Gastroesophageal sphincter (tissue), 4 donors: ENCODE measurements around the gene AP5M1. TPM values are rescaled to one million over a fixed set of nuclear protein-coding genes. Genes with fewer than 3 reads are reported as not detected.

Source experiments
- ATAC-seq: fragments of 150-250 bp; one replicate; pipeline ENCODE4 v1.9.1; 2016; ENCODE audit warnings: mild to moderate bottlenecking, moderate library complexity
- H3K27ac ChIP-seq, 4 donors: fragments of 200-600 bp; sonication (generic) in 3 of 4; 1 replicate in 3 of 4; 2 replicates in 1 of 4; pipeline ENCODE4 v1.5.1; 2016 to 2019
- H3K27me3 ChIP-seq: fragments of 200-600 bp; sonication (generic); one replicate; pipeline ENCODE4 v1.5.1; 2019
- H3K36me3 ChIP-seq, 2 donors: fragments of 200-600 bp; sonication (generic); one replicate each; pipeline ENCODE4 v1.5.1; 2019; ENCODE audit warnings: control low read depth in 1 of 2
- H3K4me1 ChIP-seq, 3 donors: fragments of 200-600 bp; sonication (generic); 1 replicate in 2 of 3; 2 replicates in 1 of 3; pipeline ENCODE4 v1.5.1; 2016 to 2019; ENCODE audit warnings: control low read depth in 2 of 3
- H3K4me3 ChIP-seq, 2 donors: fragments of 200-600 bp; sonication (generic); one replicate each; pipeline ENCODE4 v1.5.1; 2019; ENCODE audit warnings: mild to moderate bottlenecking in 1 of 2, moderate library complexity in 1 of 2
- H3K9me3 ChIP-seq, 3 donors: fragments of 200-600 bp; sonication (generic); one replicate each; pipeline ENCODE4 v1.5.1; 2017 to 2019; ENCODE audit warnings: control low read depth in 2 of 3
- CTCF ChIP-seq, 4 experiments: fragments of 200-600 bp in 2 of 4; fragments of 450-650 bp in 2 of 4; sonication (generic) in 1 of 4; IDR thresholded peaks; one replicate each; pipeline ENCODE4 v1.5.1; 2017 to 2019; ENCODE audit warnings: antibody characterized with exemption in 4 of 4, mild to moderate bottlenecking in 2 of 4, moderate library complexity in 2 of 4
- EP300 ChIP-seq: sonication (generic); formaldehyde crosslinking; IDR thresholded peaks from one replicate; pipeline ENCODE4 v1.6.1; 2017; ENCODE audit warnings: antibody characterized with exemption, mild to moderate bottlenecking
- POLR2A ChIP-seq, 2 donors: fragments of 450-650 bp; IDR thresholded peaks; one replicate each; pipeline ENCODE4 v1.6.1; 2017; ENCODE audit warnings: antibody characterized with exemption in 2 of 2, mild to moderate bottlenecking in 2 of 2, moderate library complexity in 1 of 2
- POLR2AphosphoS5 ChIP-seq: sonication (generic); formaldehyde crosslinking; IDR thresholded peaks from one replicate; pipeline ENCODE4 v1.6.1; 2017; ENCODE audit warnings: antibody characterized with exemption
- WGBS, 2 donors: methylation state at CpG; one replicate each; pipeline ENCODE4 v1.1.5; 2018; ENCODE audit warnings: low coverage in 1 of 2; 5-methylcytosine and 5-hydroxymethylcytosine counted together
- total RNA-seq, 4 donors: library from RNA; depleted of rRNA; stranded (reverse); fragments of >200 nt; gene quantifications; one replicate each; pipeline ENCODE4 v1.1.0, GENCODE V29; 2016

AP5M1 gene
- total RNA-seq, 4 donors from 2014 or later, result 23.2 to 37.8 (median 30.5) TPM

GRCh38 chr14:57275023-57275664 lies 6.4 kb downstream of the AP5M1 start:
- ATAC-seq, result no peak
- Histone ChIP-seq H3K27ac (no peak overlapping the region), H3K4me1 (peaks cover 3 to 26% (median 13%) of the 10 kb centered on the region in 3 donors), H3K4me3 (no peak overlapping the region), H3K36me3 (peaks cover 0 to 48% of the 10 kb centered on the region in 2 donors), H3K27me3 (no peaks in the 10 kb centered on the region), H3K9me3 (no peaks in the 10 kb centered on the region)
- 93 to 100% methylated on average over 2 of the region's 2 CpGs for WGBS, 2 donors
- TF ChIP-seq POLR2AphosphoS5, result no peak

- ATAC-seq, result no peak
- no peak for TF ChIP-seq EP300
- no peak for TF ChIP-seq POLR2AphosphoS5
- TF ChIP-seq CTCF (IDR thresholded peaks at IDR 0.05), result no peak
- no peak for TF ChIP-seq POLR2A (IDR thresholded peaks at IDR 0.05)
- no peak overlapping the region for H3K4me3 ChIP-seq
- peaks cover 0 to 66% of the 10 kb centered on the region in 2 donors for H3K36me3 ChIP-seq
- H3K4me1 ChIP-seq, result peaks cover 0 to 7% (median 0%) of the 10 kb centered on the region in 3 donors
- no peaks in the 10 kb centered on the region for H3K9me3 ChIP-seq
- H3K27me3 ChIP-seq, result no peaks in the 10 kb centered on the region
- WGBS, 2 donors, result 95 to 96% methylated on average over 3 of the region's 3 CpGs
- H3K27ac ChIP-seq, result no peak overlapping the region
Measured at GRCh38 chr14:57277062-57277461, 8.3 kb downstream of the AP5M1 start.

- no peak overlapping the region for H3K4me3 ChIP-seq
- peaks cover 0 to 91% of the 10 kb centered on the region in 2 donors for H3K36me3 ChIP-seq
- H3K27me3 ChIP-seq, result no peaks in the 10 kb centered on the region
- WGBS, 2 donors, result 78 to 83% methylated on average over 2 of the region's 2 CpGs
- no peaks in the 10 kb centered on the region for H3K9me3 ChIP-seq
- no peaks in the 10 kb centered on the region for H3K4me1 ChIP-seq
- ATAC-seq, result no peak
- no peak overlapping the region for H3K27ac ChIP-seq
- TF ChIP-seq POLR2A (IDR thresholded peaks at IDR 0.05) (no peak), POLR2AphosphoS5 (no peak), EP300 (no peak), CTCF (IDR thresholded peaks at IDR 0.05) (no peak)
Measured at GRCh38 chr14:57287745-57288144, 19.0 kb downstream of the AP5M1 start.

- ATAC-seq, result no peak
- H3K4me1 ChIP-seq, result no peaks in the 10 kb centered on the region
- H3K27me3 ChIP-seq, result no peaks in the 10 kb centered on the region
- no peak for TF ChIP-seq POLR2AphosphoS5
- TF ChIP-seq EP300, result no peak
- no peak for TF ChIP-seq POLR2A (IDR thresholded peaks at IDR 0.05)
- H3K4me3 ChIP-seq, result no peak overlapping the region
- peaks cover 0 to 63% of the 10 kb centered on the region in 2 donors for H3K36me3 ChIP-seq
- no peaks in the 10 kb centered on the region for H3K9me3 ChIP-seq
- H3K27ac ChIP-seq, result no peak overlapping the region
- WGBS, 2 donors, result 69 to 75% methylated on average over 5 of the region's 5 CpGs
Measured at GRCh38 chr14:57290751-57291150, 22.0 kb downstream of the AP5M1 start.

- Histone ChIP-seq H3K4me3 (no peak overlapping the region), H3K27ac (no peak overlapping the region), H3K4me1 (no peaks in the 10 kb centered on the region), H3K27me3 (no peaks in the 10 kb centered on the region), H3K36me3 (peaks cover 0 to 50% of the 10 kb centered on the region in 2 donors), H3K9me3 (no peaks in the 10 kb centered on the region)
- ATAC-seq, result no peak
- TF ChIP-seq POLR2AphosphoS5, result no peak
- TF ChIP-seq EP300, result no peak
- no peak for TF ChIP-seq POLR2A (IDR thresholded peaks at IDR 0.05)
- TF ChIP-seq CTCF (IDR thresholded peaks at IDR 0.05), result no peak
- WGBS, 2 donors, result 49 to 54% methylated on average over 6 of the region's 6 CpGs
Measured at GRCh38 chr14:57291692-57292647, 23.2 kb downstream of the AP5M1 start.
